Uterus (tissue), 2 donors: Measurements from ENCODE around the gene MLLT10.

ENCODE experiments used
- CTCF ChIP-seq, 4 experiments: fragments of 200-600 bp in 2 of 4; fragments of 450-650 bp in 2 of 4; sonication (generic) in 2 of 4; IDR thresholded peaks; one replicate each; pipeline ENCODE4 v1.5.1; 2016 to 2019; ENCODE audit warnings: antibody characterized with exemption in 4 of 4, mild to moderate bottlenecking in 2 of 4, moderate library complexity in 1 of 4
- POLR2A ChIP-seq, 2 donors: fragments of 450-650 bp; IDR thresholded peaks; one replicate each; pipeline ENCODE4 v1.6.1; 2016; ENCODE audit warnings: antibody characterized with exemption in 2 of 2, mild to moderate bottlenecking in 1 of 2, moderate library complexity in 1 of 2

GRCh38 chr10:21757185-21757901 is 223.3 kb downstream of the MLLT10 start:
- TF ChIP-seq CTCF (IDR thresholded peaks at IDR 0.05) (no peak), POLR2A (IDR thresholded peaks at IDR 0.05) (no peak)
